Smooth muscle cell of the umbilical artery (primary cell): ENCODE results near the gene ZNF879. TPM values are rescaled to one million over a fixed set of nuclear protein-coding genes. Genes with fewer than 3 reads are reported as not detected.

Experiments
- total RNA-seq: library from RNA; depleted of rRNA; stranded (reverse); fragments of >200 nt; gene quantifications from 2 replicates; pipeline ENCODE4 v1.2.3, GENCODE V29; 2014

Gene ZNF879
- total RNA-seq, result 2.8 and 4.8 TPM in 2 replicates

DNA sequence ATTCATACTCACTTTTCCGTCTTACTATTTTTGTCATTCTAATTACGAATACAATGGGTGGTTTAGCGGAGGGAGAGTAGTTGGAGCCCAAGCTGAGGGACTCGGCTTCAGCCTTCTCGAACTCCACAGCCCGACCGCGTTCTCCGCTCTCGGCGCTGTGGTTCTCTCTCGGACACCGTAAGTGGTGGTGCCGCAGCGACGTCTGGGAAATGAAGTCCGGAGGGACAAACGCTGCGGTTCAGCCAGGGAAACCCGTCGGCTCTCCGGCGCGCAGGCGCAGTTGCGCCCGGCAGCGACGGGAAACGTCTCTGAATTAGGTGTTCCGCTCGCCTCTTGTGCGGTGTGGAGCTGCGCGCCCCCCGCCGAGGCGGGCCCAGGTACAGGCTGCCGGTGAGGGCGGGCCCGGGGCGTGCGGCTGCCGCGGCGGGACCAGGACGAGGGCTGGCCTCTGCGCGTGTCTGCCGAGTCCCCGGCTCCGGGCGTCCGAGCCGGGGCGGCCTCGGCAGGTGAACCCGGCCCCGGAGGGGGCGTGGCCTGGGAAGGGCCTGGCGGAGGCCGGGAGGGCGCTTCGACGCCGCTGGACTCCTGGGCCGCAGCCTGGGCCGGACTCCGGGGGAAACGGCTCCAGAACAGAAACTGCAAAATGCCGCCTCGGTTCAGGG, at the start of gene ZNF879:
ZNF879 (plus strand) TSS at position 277 of the 662 bp plus-strand sequence. CDS start 1,201 bp downstream, outside the sequence.

GRCh38 chr5:178994580-178995340, 28.8 kb upstream of the ZNF879 start, which contains the start of gene GRM6:
Gene GRM6, minus strand, starts transcription at chr5:178995320. Its CDS starts 376 bp downstream, at chr5:178994944.

GRCh38 chr5:179060116-179061008, 36.8 kb downstream of the ZNF879 start, which contains the start of gene ZNF354C:
Gene ZNF354C, plus strand, starts transcription at chr5:179060373. Its CDS starts 1,696 bp downstream, at chr5:179062069.

Other genes with a start within 250 kb of the ZNF879 start
- 8.3 and 10.1 TPM in 2 replicates for gene ZNF354B, start 163.9 kb upstream of the ZNF879 start, total RNA-seq
- gene ZFP2, start 127.9 kb upstream of the ZNF879 start, total RNA-seq, result 0.55 and 0.89 TPM in 2 replicates
- 3.6 and 4.0 TPM in 2 replicates for gene ZNF454, start 82.6 kb upstream of the ZNF879 start, total RNA-seq
- not detected in 2 replicates for gene GRM6, start 28.5 kb upstream of the ZNF879 start, total RNA-seq
- 7.1 and 8.1 TPM in 2 replicates for gene ZNF354C, start 36.6 kb downstream of the ZNF879 start, total RNA-seq